ENCODE results near the gene XXYLT1.

Gene XXYLT1

DNA sequence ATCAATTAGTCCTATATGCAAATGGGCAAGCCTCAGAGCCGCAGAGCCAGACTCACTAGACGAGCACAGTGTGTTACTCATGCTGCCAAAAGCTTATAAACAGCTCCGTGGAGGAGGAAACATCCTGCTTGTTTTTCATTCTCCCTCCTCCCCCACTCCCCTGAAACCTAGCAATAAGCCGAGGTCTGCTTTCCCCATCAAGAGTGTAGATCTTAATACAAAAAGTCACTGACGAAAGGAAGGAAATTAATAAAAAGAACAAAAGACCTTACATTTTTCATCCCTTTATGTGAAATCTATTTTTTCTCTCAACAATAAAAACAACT lies 88.5 kb downstream of the XXYLT1 start:
- DNase-seq = peak; percentile 14 to 20

DNA sequence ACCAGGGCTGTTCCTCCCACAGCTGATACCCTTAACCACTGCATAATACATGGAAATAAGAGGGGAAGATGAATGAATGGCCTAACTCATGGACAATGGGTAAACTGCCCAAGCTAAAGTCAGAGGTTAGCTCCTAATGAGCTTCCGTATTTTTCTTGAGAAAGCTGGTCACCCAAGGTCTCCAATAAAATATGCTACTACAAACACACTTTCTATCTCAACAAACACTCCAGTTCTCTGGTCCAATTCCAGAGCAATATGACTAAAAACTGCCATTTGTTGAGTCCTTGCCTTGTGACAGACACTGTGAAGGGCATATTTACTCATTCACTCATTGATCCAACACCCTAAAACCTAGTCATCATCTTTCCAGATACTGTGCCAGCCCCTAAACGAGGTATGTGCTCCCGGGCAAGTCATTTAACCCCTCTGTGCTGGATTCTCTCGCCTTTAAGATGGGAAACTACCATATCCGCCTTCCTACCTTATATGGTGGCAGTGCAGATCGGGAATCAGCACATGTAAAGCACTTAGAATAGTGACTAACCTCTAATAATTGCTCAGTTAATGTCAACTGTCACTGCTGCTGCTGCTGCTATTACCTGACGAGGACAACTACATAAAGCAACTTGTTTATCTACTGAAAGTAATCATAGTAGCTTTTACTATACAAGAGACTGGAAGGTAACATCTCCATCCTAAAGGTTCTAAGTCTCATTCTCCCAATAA lies 89.1 kb downstream of the XXYLT1 start:
- DNase-seq = no peak

DNA sequence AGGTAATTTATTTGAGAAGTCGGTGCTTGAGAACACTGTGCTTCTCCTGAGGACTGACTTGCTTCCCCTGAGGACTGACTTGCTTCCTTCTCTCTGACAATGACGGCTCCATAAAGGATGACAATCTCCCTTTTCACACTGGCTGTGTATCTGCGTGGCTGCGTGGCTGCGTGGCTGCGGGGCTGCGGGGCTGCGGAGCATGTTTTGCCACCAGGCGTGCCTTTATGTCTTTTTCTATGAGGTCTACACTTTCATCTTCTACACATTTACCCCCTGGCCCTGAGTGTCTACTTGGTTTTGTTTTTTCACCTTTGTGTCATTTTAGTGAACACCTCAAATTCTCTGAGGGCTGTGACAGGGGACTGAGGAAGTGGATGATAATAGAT lies 89.9 kb downstream of the XXYLT1 start:
- no peak for DNase-seq

DNA sequence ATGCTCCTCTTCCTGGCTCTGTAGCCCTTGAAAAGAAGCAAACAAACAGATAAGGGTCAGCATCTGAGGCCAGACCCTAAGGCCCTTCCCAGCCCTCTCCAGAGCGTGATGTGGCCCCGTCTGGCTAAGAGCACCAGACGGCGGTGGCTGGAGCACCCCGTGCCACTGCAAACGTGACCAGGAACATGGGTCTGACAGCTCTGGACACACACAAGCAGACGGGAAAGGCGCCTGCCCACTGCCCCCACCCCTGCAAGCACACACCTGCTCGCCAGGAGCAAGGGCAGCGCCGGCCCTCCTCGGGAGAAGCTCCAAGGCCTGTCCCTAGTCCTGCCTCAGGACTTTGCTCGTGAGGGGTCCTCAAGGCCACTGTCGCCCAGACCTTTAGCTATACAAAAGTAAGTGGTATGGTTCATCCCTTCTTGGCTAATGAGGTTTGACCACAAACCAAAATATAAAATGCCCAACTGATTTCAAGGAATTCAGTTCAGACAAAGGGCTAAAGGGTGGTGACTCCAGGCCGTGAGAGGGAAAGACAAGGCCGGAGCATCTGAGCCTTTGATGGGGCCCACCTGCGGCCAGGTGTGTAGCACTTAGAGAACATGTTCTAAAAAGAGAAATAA lies 90.4 kb downstream of the XXYLT1 start:
- DNase-seq = no peak

DNA sequence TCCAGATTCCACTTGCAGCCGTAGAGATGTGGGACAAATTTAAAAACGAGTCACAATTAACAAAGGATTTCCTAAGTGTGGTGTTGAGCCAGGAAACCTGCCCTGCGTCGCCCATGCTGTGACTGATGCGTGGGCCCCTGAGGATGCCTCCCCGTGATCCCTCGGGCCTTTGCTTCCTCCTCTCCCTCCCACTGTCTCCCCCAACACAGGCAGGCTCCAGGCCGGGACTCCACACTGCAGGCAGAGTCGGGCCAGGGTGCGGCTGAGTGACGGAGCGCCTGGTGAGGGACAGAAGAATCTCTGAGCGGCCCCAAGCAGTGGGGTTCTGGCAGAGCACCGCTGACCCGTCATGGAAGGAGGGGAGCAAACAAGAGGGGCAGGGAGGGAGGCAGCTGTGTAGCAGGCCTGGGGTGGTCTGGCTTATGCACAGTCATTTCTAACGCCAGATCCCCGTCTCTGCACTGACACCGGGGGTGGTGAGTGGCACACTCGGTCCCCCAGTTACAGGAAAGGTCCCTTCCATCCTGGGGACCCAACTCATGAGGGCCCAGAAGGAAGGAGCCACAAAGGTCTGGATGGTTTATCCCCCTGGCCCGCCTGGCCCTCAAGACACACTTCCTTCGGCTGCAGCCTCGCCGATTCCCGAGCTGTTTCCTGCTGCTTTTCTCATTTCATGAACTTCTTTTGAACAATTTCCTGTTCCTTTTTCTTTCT lies 91.0 kb downstream of the XXYLT1 start:
- no peak for DNase-seq

DNA sequence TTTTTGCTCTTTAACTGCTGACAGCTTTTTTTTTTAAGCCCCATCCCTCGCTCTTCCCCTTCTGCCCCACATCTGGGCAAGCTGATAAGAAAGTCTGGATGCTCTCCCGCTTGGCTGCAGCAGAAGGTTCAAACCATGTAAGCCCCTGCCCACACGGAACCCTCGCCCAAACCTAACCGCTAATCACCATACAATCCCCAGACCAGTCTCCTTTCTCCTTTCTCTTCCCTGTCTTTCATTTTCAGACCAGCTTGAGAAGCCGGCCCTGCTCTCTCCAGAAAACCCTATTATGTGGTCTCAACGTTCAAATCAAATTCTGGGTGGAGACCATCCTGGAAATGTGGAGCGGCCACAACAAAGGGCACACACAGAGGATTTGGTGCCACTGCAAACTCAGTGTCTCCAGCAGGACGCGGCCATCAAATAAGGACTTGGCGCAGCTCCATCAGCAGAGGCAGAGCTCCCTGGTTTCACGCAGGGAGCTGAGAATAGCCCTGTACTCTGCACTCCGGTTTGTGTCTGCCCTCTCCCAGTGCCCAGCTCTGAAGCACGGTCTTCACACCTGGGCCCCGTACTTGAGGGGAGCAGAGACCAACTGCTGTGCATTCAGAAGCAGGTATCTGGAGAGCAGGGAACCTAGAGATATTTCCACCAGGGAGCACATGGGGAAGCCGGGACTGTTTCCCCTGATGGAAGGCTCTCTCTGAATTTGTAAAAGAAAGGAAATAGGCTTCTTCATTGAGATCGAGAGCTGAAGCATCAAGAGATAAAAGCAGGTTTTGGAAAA lies 92.6 kb downstream of the XXYLT1 start:
- no peak for DNase-seq

DNA sequence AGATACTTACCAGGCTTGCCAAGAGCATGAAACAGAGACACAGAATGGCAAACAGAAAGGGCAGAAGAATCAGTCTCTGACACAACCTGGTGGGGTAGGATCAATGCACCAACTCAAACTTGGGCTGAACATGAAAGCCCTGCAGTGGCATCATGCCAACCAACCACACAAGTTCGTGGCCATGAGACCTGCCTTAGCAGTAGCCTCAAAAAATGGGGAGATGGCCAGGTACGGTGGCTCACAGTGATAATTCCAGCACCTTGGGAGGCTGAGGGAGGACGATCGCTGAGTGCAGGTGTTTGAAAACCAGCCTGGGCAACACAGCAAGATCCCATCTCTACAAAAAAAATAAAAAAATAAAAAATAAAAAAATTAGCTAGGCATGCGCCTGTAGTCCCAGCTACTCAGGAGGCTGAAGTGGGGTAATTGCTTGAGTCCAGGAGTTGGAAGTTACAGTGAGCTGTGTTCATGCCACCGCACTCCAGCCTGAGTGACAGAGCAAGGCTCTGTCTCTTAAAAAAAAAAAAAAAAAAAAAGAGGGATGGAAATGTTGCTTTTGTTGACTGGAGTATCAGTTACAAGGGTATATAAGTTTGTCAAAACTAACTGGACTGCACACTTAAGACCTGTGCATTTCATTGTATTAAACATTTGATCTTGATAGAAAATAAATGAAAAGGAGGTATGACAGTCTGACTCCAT lies 93.4 kb downstream of the XXYLT1 start:
- no peak for DNase-seq

DNA sequence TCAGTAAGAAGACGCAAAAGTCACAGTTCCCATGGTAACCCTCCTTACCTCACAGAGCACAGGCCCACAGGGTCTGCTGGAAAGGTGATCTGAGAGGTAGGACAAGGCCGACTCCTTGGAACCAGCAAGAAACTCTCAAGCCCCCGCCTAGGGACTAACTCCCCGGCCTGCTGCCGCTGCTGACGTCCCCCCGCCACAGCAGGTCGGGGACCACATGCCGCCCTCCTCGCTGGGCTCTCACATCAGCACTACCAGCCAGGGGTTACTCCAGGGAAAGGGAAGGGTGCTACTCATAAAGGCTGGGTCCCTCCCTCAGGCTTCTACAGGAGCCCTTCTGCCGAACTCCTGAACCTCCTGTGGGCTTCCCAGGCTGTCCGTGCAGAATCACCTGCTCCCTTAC lies 94.2 kb downstream of the XXYLT1 start:
- DNase-seq = no peak

DNA sequence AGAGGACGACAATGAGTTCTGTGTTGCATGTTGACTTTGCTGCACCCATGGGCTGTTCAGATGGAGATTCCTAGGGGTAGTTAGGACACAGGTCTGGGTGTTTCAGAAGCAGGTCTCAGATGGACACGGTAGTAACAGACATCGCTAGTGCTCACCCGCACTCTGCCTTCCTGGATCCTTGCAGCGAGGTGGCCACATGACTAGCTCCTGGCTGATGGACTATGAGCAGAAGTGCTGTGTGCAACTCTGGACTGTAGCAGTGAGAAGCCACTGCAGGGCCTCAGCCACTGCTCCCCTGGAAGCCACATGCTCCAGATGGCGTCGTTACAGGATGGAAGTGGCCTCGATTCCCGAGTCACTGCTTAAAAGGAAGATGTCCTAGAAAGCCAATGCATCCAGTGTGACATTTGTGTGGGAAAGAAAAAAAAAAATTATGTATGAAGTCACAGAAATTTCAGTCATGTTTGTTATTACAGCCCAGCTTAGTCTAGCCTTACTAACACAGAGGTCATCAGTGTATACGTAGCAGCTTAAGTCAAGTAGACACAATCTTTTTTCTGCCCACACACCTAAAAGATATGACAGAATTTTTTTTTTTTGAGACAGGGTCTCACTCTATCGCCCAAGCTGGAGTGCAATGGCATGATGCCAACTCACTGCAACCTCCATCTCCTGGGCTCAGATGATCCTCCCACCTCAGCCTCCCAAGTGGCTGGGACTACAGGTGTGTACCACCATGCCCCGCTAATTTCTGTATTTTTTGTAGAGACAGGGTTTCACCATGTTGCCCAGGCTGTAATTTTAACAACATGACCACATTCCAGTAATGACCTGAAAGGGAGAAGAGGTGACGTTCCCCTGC lies 95.3 kb downstream of the XXYLT1 start:
- no peak for DNase-seq

DNA sequence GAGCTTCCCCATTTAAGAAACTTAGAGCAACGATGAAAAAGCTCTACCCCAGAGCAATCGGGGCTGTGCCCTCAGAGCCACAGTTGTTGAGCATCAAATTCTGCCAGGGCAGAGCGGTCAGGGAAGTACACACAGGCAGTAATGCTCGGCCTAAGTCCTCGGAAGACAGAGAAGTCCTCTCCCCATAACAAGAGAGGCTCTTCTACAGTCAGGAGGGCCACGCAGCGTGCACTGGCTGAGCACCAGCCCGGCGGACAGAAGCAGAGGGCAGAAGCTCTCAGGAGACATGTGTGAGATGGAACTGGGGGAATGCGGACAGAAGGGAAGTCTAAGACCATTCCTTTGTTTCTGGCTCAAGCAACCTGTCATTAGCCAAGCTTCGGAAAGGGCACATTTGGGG lies 95.9 kb downstream of the XXYLT1 start:
- no peak for DNase-seq

DNA sequence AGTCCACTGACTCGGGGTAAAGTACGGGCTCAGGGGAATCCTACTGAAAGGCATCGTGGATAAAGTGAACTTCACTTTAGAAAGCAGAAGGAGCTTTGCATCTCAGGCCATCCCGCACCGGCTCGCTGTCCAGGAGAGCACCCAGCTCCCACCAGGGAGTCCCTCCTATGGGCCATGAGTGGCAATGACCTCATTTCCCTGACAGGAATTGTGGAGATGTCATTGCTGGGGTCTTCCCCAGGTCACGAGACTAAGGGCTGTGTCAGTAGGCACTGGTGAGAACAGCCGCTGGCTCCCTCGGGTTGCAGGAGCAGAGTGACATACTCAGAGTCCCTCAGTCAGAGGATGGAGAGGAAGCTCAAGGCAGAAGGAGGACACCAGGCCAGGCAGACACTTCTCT lies 97.3 kb downstream of the XXYLT1 start:
- no peak for DNase-seq

DNA sequence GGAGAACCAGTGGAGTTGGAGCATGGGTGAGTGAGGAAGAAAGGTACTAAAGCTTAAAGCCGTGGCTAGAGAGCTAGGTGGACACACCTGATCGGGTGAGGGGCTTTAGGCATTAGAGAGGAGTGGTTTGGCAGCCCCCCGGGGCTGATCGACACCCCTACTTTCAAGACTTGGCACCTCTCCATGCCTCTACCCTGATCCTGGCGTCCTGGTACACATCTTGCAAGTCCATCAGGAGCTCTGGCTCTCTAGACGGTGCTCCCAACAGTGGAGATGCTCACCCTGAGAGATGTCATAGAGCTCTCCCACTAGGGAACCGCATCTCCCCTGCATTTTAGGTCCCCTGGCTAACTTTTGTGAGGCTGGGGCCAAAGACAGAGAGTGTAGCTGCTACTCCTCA lies 98.1 kb downstream of the XXYLT1 start:
- no peak for DNase-seq

DNA sequence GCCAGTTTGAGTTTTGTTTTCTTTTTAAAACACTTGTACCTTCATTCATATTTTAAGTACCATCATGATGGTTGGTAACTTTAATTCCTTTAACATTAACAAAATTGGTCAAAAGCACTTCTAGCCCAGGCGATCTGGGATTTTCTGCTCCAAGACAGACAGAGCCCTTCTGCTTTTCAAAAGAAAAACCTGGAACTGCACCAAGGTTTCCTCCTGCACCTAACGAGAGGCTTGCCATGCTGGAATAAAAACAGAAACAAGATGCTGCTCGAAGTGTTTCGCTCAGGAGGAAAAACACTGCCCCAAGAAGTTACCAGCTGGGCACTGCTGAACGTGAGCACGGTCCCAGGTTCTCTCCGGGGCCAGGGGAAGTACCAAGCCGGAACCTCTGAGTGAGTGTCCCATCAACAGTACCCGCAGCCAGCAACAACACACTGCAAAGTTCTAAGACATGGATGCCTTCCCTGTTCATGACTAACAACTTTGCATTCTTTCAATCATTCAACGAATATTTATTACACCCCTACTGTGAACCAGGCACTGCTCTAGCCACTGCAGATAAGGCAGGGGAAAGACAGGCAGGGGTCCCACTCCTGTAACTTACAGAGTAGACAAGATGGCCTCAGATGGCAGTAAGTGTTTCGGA lies 98.8 kb downstream of the XXYLT1 start:
- no peak for DNase-seq

DNA sequence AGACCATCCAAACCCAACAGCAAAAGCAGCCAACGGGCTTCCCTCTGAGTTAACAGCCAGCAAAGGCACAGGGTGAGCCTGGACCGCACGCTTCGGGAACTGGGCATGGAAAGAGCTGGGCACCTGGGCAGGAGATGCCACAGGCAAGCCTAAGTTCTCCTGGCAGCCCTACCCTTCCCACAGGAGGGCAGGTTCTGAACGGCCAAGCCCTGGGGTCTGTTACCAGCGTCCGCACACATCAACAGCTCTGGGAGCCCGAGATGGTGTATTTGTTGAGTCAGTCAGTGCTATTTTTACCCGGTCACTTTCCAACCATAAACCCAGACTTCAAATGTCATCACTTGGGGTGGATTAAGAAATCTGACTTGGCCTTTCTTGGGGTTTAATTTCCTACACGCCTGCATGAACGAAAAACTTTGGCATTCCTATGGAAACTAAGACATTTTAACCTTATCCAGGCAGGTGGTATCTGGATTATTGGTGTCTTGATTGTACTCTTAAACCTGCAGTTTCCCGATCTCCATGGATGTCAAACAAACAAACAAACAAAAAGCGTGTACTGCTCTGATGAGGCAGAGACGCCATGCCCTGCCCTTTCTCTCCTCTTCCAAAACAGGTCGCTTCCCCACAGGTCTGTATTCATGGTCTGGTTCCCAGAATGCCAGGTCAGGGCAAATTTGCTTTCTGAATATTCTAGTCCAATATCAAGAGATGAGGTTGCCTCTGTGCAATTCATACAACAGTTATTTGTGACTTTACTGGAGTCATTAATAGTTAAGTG lies 99.7 kb downstream of the XXYLT1 start:
- no peak for DNase-seq

DNA sequence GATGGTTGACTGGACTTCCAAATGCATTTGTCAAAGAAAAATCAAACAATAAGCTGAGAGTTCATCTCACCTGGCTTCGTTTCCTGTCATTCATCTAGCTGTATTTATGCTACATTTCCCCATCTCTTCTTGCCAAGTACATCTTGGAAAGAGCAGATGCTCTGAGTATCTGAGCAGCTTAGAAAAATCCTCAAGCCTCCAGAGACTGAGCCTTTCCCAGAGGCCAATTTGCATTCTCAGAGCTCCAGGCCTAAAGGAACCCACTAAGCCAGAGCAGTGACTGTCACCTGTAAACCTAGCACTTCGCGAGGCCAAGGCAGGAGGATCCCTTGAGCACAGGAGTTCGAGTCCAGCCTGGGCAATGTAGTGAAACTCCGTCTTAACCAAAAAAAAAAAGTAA lies 100.5 kb downstream of the XXYLT1 start:
- no peak for DNase-seq

DNA sequence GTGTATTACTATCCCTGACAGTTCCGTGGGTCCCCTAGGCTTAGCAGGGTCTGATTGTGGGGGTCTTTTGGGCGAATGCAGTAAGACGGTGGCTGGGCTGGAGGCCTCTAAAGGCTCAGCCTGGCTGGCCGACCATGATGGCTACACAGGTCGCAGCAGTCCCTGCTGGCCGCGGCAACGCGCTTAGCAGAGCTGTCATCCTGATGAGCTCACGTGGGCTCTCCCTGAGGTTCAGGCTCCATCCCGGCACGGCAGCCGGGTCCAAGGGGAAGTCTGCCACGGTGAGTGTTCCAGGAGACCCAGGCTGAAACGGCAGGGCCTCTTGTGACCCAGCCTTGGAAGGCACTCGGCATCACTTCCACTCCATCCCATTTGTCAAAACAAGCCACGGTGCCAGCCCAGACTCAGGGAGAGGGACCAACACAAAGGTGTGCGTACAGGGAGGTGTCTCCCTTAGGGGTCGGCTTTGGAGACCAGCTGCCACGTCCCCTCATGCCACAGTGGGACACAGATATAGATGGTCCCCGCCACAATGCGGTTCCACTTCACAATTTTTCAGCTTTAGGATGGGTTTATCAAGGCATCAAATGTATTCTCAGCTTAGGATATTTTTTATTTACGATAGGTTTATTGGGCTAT lies 101.8 kb downstream of the XXYLT1 start:
- no peak for DNase-seq

DNA sequence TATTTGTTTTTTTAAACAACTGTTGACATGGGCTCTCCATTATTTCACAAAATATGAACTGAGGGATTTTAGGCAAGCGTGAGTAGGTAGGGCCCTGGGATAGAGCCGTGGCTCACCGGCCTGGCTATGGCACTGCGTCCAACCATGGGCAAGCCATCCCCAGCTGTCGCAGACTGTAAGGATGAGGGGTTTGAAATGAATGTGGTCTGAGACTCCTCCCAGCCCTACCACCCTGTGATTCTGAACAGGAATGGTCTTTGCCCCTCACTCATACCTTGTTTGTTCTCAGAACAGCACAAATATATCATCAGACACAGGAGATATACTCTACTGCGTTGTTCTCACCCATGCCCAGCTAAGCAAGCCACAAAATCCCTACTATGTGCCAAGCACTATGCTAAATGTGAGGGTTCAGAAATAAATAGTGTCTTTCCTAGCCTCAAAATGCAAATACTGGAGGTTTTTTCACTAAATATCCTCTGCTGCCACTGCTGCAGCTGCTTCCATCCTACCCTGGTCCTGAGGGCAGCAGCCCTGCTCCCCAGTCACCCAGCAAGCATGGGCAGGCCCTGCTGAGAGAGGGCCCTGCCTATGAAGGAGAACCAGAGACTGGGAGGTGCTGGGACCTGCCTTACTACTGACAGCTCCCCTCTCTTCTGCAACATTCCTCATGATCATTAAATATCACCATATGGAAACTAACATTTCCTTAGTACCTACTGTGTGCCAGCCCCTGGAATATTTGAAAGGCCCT lies 102.8 kb downstream of the XXYLT1 start:
- no peak for DNase-seq

DNA sequence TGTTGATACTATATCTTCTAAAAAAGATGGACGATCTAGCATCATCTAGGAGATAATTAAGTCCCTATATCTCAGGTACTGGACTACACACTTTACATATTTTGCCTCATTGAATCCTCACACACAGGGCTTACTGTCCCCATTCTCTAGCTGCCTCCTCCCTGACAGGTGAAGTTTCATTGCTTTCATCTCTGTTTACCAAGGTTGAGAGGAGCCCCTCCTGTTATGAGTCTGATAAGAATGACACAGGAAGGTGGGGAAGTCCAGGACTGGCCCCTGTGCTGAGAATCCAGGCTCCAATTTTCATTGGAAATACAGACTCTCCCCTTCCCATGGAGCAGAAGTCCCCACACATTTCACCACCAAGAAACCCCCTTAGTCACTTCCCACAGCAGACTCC lies 105.2 kb downstream of the XXYLT1 start:
- DNase-seq = no peak

DNA sequence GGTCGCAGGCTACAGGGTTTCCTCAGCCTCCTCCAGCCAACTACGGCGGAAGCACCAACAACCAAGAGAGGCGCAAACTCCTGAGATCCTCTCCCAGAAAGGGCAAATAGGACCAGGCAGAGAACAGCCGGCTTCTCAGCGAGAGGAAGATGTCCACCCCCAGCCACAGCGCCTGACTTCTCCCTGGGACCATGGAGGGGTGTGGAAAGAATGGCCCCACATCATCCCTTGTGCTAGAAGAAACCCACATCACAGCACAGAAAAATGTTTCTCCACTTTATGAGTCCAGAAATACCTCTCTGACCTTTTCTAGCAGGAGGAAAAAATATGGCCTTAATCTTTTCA lies 105.7 kb downstream of the XXYLT1 start:
- DNase-seq = no peak

All from activated CD4-positive, alpha-beta T cell treated with anti-CD3 and anti-CD28 coated beads for 4 hours (primary cell).